Stimulated activated CD8-positive, alpha-beta memory T cell treated with anti-CD3 and anti-CD28 coated beads, Interleukin-7, amount 100 ng/mL, for 1 hour (primary cell): ENCODE measurements around the gene SUPT20HL2.
"Not testable (repeated sequence)": the region's sequence is repeated elsewhere in the genome, so short reads cannot be mapped to it uniquely, and the experiment has no call there.

Experiments
- DNase-seq, 2 donors: peaks; one replicate each; pipeline ENCODE4 v3.0.0-alpha.2; 2020; ENCODE audit warnings: low read depth in 2 of 2

Gene SUPT20HL2

DNA sequence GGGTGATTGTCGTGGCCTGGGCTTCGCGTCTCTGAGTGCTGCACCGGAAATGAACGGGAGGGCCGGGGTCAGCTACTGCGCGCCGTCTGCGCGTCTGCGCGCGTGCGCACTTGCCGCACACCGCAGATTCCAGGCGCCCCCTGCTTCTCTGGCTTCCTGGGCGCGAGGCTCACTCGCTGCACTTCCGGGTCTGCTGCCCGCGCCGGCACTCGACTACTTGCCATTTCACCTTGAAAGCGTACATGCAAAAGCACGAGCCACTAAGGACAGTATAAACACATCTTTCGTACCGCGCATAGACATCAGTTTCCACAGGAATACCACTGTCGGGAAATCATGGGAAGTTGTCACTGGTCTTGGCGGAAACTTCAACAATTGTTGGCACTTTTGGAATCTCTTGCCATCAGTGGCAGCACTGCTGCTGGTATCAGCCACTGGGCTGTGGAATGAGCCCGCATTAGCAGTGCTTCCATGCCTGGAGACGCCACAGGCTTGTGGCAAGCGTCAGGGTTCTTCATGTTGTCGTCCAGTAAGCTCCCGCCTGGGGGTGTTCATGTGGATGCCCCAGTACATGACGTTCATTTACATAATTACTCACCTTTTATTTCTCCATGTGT lies at the start of gene SUPT20HL2:
TSS of gene SUPT20HL2 (minus strand) at position 51 of the 617 bp plus-strand sequence. CDS start 754 bp downstream, outside the sequence.
- DNase-seq: no peak

DNA sequence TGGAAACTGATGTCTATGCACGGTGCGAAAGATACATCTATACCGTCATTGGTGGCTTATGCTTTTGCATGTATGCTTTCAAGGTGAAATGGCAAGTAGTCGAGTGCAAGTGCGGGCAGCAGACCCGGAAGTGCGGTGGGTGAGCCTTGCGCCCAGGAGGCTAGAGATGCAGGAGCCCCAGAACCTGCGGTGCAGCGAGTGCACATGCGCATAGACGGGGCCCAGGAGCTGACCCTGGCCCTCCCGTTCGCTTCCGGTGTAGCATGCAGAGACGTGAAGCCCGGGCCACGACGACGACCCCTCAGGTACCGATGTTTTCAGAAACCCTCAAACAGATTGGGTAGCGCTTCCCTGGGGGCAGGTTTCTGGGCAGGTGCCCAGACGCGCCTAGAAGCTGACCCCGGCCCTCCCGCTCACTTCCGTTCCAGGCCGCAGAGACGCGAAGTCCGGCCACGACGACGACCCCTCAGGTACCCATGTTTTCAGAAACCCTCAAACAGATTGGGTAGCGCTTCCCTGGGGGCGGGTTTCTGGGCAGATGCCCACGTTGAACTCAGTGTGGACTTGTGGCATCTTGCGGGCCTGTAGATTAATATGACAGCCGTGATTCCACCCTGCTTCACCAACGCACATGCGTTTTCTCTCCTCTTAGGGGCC lies 48.3 kb upstream of the SUPT20HL2 start:
- DNase-seq: not testable (repeated sequence)

DNA sequence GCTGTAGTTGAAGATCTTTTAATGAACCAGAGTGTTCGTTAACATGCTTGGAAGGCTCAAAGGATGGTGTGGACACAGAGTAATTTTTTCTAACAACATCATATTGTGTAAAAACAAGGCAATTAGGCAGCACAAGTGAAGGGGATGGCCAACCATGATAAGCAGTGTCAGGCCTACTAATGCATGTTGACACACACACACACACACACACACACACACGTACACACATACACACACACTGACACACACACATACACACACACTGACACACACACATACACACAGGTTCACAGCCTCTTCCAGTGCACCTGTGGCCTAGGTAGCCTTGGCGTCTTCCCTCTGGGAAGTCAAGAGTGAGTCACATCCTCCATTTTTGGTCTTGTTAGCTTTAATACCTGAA lies 46.4 kb upstream of the SUPT20HL2 start, which contains the start of gene SUPT20HL1:
TSS of gene SUPT20HL1 (plus strand) at position 368 of the 400 bp plus-strand sequence. CDS start 2,122 bp downstream, outside the sequence.
- no peak for DNase-seq

DNA sequence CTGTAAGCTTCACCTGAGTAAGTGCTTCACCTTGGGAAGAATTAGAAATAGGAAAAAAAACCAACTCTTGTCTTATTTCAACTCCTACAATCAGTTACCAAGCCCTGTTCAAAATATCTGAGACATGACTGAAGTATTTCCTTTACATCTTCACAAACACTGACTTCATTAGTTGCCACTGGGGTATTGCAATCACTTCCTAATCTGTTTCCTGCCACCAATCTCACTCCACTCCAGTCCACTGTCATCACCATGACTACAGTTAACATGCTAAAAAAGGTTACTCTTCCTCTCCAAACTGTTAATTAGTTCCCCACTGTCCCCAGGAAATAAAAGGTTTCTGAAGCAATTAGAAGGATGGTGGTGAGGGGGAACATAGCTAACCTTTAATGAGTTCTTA lies 43.2 kb upstream of the SUPT20HL2 start:
- no peak for DNase-seq

DNA sequence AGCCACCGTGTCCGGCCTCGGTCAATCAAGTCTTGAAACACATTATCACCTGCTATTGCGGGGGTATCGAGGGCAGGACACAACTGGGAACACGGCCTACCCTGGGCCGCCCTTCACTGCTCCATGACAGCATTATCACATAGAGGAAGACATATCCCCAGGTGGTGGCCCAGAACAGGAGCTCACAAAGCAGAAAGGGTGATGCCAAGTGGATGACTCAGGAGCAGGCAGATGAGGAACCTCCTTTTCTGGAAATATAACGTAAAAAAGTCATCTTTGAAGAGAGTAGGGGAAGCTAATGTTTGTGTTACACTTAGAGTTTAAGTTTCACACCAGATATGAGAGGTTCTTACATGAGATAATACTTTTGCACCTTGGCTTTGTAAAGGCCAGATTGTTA lies 41.2 kb upstream of the SUPT20HL2 start:
- DNase-seq: no peak

DNA sequence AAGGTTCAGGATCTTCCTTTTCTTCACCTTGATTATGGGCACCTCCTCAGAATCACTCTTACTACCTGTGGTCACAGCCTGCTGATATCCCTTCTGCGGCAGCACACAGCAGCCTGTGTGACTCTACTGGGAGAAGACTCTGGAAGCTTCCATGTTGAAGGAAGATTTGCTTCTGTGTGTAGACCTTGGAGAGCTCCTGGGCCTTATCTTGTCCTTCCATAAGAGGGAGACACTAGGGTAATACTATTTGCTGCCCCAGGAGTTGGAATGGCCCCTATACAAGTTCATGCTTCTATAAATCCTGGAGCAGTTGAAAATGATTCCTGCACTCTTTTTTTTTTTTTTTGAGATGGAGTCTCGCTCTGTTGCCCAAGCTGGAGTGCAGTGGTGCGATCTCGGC lies 36.3 kb upstream of the SUPT20HL2 start:
- no peak for DNase-seq

DNA sequence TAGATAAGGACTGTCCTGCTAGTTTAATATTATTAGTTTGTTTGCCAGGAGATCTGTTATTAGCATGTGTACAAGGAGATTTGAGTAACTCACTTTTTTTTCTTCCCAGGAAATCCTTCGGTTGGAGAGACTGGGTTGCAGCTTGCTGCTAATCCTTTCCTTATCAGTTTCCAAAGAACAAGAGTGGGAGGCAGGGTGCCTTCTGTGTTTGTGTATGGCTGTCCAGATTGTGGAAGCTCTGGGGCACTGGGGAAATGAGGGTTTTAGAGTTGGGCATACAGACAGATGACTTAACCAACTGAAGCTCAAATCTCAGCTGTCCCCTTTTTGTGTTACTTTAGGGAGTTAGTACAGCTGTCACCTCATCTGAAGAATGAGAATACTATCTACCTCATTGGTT lies 34.0 kb upstream of the SUPT20HL2 start:
- DNase-seq: no peak

DNA sequence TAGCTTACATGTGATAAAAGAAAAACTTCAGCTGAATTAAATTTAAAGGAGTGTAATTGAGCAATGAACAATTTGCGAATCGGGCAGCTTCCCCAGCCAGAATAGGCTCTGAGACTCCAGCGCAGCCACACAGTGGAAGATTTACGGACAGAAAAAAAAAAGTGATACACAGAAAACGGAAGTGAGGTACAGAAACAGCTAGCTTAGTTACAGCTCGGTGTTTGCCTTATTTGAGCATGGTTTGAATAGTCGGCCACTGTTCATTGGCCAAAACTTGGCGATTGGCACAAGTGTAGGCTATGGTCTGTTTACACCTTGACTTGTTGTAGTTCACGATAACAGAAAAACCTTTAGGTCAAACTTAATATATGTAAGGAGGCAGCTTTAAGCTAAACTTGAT lies 29.9 kb upstream of the SUPT20HL2 start:
- DNase-seq: no peak

DNA sequence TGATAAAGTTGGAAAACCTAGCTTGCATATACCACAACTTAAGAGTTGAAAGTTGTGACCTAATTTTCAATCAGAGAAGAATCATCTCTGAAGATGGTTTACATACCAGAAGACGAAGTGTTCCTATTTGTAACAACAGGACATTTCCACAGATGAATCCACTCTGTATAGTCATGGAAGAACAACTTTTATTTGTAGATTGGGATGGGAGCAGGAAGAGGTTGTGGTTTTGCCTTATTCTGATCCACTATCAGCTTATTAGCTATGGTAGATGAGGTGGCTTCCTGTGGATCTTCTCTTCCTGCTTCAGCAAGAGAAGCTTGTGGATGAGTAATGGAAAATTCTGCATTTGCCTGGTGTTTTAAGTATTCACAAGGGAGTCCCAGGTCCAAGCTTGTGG lies 27.9 kb upstream of the SUPT20HL2 start:
- no peak for DNase-seq

DNA sequence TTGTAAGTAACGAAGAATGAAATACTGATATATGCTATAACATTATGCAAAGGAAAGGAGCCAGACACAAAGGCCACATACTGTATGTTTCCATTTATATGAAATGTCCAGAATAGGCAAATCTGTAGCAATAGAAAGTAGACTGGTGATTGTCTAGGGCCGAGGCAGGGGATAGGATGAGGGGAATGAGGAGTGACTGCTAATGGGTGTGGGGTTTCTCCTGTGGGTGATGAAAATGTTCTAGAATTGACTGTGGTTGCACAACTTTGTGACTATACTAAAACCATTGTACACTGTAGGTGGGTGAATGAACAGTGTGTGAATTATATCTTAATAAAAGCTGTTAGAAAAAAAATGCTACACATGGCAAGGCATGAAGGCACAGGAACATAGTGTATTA lies 26.6 kb upstream of the SUPT20HL2 start:
- no peak for DNase-seq

DNA sequence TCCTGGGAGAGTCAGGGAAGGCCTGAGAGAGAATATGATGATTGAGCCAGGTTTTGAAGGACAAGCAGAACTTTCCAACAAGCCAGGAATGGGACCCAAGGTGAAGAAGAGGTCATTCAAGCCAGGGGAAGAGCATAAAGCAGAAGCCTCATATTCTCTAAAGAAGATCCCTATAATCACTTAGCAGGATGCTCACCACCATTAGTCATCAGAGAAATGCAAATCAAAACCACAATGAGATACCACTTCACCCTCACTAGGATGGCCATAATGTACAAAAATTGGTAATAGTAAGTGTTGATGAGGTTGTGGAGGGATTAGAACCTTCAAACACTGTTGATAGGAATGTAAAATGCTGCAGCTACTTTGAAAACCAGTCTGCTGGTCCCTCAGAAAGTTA lies 26.0 kb upstream of the SUPT20HL2 start:
- no peak for DNase-seq

DNA sequence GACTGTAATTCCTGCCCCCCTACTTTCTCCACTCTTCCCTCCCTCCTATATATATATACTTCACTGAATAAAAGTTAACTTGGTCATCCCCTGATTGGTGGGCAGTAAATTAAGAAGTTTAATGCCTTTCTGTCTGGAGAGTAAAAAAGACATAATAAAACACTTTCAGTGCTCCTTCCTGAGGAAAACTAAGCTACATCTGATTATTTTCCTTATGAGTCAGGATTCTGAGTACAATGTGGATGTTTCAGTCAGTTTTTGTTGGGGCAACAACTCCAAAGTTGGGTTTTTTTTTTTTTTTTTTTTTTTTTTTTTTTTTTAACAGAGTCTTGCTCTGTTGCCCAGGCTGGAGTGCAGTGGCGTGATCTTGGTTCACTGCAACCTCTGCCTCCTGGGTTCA lies 22.0 kb upstream of the SUPT20HL2 start:
- DNase-seq: no peak

DNA sequence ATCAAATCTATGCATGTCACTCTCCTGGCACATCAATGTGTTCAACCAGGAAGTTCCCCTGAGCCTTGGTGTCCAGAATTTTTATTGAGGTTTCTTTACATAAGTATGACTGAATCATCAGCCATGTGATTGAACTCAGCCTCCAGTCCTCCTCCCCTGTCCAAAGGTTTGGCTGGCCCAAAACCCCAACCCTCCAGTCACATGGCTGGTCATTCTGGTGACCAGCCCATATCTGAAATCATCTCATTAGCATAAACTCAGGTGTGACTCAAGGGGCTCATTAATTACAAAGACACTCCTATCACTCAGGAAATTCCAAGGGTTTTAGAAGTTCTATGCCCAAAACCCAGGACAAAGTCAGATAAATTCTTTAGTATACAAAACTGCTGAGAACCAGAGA lies 20.6 kb upstream of the SUPT20HL2 start:
- DNase-seq: no peak

DNA sequence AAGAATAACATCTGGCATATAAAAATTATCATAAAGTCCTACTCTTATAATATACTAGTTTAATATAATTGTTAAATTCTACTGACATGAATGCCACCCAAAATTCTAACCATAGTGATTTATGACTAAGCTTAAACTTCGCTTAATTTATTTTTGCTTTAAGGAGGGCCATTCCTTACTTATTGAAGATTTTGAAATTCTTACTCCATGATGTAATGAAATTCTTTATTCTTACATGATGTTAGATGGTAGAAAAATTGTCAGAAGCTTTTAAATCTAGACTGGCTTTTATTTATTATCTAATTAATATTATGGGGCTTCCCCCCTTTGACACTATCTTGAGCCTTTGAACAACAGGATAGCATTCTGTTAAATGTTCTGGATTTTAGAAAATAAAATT lies 19.5 kb upstream of the SUPT20HL2 start:
- DNase-seq: no peak

DNA sequence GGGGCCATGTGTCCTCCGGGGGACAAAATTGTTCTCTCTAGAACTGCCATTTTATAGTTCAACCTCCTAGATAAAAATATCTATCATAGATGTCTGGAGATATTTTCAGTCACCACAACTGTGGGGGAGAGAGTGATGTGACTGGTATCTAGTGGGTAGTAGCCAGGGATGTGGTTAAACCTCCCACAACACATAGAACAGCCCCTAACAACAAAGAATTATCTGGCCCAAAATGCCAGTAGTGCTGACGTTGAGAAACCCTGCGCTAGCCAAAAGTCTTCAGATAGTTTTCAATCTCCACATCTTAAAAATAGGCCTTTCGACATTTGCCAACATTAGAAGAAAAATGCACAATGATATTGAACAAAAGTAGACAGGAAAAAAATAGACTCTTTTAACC lies 19.0 kb upstream of the SUPT20HL2 start:
- DNase-seq: no peak

DNA sequence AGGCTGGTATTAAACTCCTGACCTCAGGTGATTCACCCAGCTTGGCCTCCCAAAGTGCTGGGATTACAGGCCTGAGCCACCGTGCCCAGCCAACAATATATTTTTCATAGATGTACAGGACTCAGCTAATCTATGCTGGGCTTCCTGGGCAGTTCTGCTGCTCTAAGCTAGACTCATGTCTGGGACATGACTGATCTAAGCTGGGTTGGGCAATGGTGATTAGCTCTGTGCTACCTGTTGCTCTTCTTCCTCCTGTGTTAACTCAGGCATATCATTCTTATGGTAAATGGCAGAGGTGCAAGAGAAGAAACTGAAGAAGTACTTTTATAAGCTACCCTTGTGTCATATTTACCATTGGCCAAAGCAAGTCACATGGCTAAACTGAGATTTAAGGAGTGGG lies 11.4 kb upstream of the SUPT20HL2 start:
- no peak for DNase-seq

DNA sequence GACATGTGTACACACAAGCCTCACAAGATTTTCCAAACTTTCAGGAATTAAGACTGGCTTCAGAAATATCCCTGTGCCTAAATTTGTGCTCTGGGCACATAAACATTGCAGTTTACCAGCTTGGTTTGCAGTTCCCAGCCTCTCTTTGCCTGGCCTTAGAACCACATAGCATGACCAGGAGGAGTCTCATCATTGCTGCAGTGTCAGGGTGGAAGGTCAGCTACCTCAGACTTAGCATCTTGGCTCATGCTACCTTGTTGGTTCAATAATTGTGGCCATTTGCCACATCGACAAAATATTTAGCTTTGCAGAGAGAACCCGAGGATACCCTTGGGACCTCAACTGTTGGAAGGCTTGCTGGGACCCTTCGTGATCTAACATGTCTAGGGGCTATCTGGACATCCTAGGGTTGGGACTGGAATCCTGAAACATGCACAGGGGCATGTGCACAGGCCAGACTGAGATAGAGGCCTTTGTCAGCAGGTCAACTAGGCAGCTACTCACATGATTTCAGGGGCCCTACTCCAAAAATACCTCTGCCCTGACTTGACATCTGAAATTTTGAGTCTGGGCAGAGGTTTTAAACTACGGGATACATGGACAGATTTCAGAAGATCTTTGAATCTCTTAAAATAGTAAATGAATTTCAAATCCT lies 8.0 kb upstream of the SUPT20HL2 start:
- DNase-seq: no peak

DNA sequence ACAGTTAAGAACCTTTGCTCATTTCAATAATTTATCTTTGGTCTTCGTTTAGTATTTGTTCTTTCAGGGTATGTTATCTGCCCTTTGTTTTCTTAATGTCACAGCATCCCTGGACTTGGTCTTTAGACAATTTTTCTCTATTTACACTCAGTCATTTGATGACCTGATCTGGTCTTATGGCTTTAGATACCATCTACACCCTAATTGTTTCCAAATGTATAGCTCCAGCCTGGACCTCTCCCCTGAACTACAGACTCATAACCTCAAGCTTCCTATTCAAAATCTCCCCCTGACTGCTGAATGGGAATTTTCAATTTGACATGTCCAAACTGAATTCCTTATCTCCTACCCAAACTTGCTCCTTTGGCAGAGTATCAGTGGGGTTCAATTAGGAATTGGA lies 3.7 kb upstream of the SUPT20HL2 start:
- DNase-seq: no peak

DNA sequence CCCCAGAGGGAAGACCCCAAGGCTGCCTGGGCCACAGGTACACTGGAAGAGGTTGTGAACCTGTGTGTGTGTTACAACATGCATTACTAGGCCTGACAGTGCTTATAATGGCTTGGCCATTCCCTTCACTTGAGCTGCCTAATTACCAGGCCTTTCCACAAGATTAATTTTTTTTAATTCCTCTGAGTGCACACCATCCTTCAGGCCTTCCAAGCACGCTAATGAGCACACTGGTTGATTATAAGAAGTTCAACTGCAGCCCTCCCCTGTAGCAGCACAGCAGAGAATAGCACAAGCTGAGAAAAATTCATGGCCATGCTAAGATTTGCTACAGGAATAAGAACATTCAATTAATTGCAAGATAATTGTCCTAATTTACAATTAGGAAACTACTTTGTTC lies 2.2 kb upstream of the SUPT20HL2 start:
- no peak for DNase-seq

DNA sequence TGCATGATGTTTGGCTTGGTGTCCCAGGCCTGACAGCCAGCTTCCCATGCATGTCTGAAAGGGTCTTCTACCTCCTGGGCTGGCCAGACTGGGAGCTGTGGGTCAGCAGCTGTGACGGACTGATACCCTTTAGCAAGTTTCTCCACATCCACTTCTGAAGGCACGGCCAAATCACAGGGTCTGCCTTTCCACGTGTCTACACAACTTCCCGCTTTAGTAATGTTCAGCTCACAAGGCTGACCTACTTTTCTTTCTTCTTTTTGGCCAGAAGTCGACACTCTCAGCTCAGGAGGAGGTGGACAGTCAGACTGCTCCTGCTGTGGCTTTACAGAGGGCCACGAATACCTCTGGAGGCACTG lies 1.6 kb downstream of the SUPT20HL2 start:
- DNase-seq: not testable (repeated sequence)

DNA sequence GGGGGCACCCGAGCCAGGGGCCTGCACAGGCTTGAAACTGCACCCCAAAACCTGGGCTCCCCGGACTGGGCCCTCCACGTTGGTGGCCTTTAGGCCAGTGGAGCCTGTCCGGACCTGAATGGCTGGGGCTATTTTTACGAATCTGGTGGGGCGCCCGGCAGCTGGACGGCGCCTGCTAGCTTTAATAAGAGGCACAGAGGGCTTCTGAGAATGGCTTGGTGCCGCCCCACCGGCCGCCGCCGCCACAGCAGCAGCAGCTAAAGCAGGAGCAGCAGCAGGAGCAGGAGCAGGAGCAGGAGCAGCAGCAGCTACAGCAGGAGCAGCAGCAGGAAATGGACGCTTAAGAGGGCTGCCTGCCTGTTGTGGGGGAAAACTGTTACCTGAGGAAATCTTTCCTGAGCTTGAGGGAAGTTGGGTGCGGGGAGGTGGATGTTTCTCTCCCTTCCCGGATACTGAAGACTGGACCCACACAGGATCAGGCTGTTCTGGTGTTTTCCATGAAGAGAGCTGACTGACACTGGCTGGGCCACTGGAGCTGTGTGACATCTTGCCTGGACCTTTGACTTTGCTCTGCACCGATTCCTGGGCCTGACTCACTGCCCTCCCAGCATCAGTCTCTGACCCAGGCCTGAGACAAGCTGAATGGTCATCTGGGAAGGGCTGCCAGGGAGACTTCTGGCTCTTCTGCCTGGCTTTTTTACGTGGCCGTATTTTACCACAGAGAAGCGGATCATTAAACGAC lies 2.2 kb downstream of the SUPT20HL2 start:
- DNase-seq: not testable (repeated sequence)

DNA sequence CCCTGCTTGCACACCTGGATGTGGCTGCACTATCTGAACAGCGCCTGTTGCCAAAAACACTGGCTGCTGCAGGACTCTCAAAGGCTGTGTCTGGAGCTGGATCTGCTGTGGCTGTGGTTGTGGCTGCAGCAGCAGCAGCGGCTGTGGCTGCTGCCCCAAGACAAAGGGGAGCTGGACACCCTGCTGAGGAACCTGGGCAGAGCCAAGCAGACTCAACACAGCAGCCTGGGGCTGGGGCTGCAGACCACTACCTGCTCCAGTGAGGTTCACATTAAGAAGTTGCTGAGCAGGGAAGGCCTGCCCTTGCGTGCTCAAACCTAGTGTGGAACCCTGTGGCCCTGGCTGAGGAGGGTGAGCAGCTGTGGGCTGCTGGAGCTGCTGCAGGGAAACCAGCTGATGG lies 3.0 kb downstream of the SUPT20HL2 start:
- not testable (repeated sequence) for DNase-seq
